Measurements from ENCODE around the gene PKM. TPM values are rescaled to one million over a fixed set of nuclear protein-coding genes. Genes with fewer than 3 reads are reported as not detected.

The PKM gene
- total and polyA plus RNA-seq, 12 donors = 396 to 1,308 (median 1,056) TPM

GRCh38 chr15:72271895-72272212 is 40.9 kb upstream of the PKM start:
- H3K36me3 ChIP-seq (replicated peaks in 1 of 2) = peaks cover 0 to 16% of the 10 kb centered on the region in 2 donors
- TF ChIP-seq CTCF (IDR thresholded peaks at IDR 0.05) = no peak
- TF ChIP-seq POLR2A (IDR thresholded peaks at IDR 0.05) = no peak
- H3K27ac ChIP-seq = peak overlapping the region in 4 of 5 donors; percentile 81 to 94 (median 86)
- no peaks in the 10 kb centered on the region for H3K27me3 ChIP-seq
- 0 to 11% (median 7%) methylated on average over 6 to 13 of the region's 13 CpGs for WGBS, 4 donors
- no peaks in the 10 kb centered on the region for H3K9me3 ChIP-seq (replicated peaks in 1 of 3)
- peaks cover 0 to 30% of the 10 kb centered on the region in 2 donors for H3K4me1 ChIP-seq (replicated peaks in 1 of 2)
- intact Hi-C loops (cut with DNase I) = no loop called here
- DNase-seq = no peak
- peak overlapping the region; percentile 43 to 75 (median 62) for H3K4me3 ChIP-seq

GRCh38 chr15:72271221-72271620 is 40.2 kb upstream of the PKM start:
- Histone ChIP-seq H3K4me3 (no peak overlapping the region), H3K27ac (peak overlapping the region in 2 of 5 donors; percentile 90 to 94), H3K36me3 (replicated peaks in 1 of 2) (peaks cover 0 to 23% of the 10 kb centered on the region in 2 donors), H3K27me3 (no peaks in the 10 kb centered on the region), H3K4me1 (replicated peaks in 1 of 2) (peaks cover 0 to 25% of the 10 kb centered on the region in 2 donors), H3K9me3 (replicated peaks in 1 of 3) (no peaks in the 10 kb centered on the region)
- no peak for DNase-seq
- 73 to 86% (median 82%) methylated on average over 4 of the region's 4 CpGs for WGBS, 4 donors
- intact Hi-C loops (cut with DNase I) = no loop called here
- no peak for TF ChIP-seq POLR2A (IDR thresholded peaks at IDR 0.05)
- TF ChIP-seq CTCF (IDR thresholded peaks at IDR 0.05) = no peak

- 90 to 99% (median 94%) methylated on average over 4 of the region's 4 CpGs for WGBS, 4 donors
- Histone ChIP-seq H3K9me3 (replicated peaks in 1 of 3) (no peaks in the 10 kb centered on the region), H3K27me3 (no peaks in the 10 kb centered on the region), H3K27ac (no peak overlapping the region), H3K36me3 (replicated peaks in 1 of 2) (peaks cover 0 to 37% of the 10 kb centered on the region in 2 donors), H3K4me3 (no peak overlapping the region), H3K4me1 (replicated peaks in 1 of 2) (peaks cover 0 to 22% of the 10 kb centered on the region in 2 donors)
- TF ChIP-seq POLR2A (IDR thresholded peaks at IDR 0.05) = no peak
- no peak for TF ChIP-seq CTCF (IDR thresholded peaks at IDR 0.05)
- no peak for DNase-seq
- intact Hi-C loops (cut with DNase I) = no loop called here
These were observed 38.7 kb upstream of the PKM start for GRCh38 chr15:72269739-72270138.

- no peaks in the 10 kb centered on the region for H3K4me1 ChIP-seq (replicated peaks in 1 of 2)
- TF ChIP-seq CTCF (IDR thresholded peaks at IDR 0.05) = no peak
- no peak for TF ChIP-seq POLR2A (IDR thresholded peaks at IDR 0.05)
- 87 to 95% (median 91%) methylated on average over 5 of the region's 5 CpGs for WGBS, 4 donors
- H3K4me3 ChIP-seq = no peak overlapping the region
- intact Hi-C loops (cut with DNase I) = no loop called here
- peaks cover 0 to 85% of the 10 kb centered on the region in 2 donors for H3K36me3 ChIP-seq (replicated peaks in 1 of 2)
- H3K27me3 ChIP-seq = no peaks in the 10 kb centered on the region
- no peak for DNase-seq
- H3K27ac ChIP-seq = no peak overlapping the region
- no peaks in the 10 kb centered on the region for H3K9me3 ChIP-seq (replicated peaks in 1 of 3)
These were observed 34.0 kb upstream of the PKM start for GRCh38 chr15:72265031-72265430.

Measured in adrenal gland (tissue), 12 donors.